Activated gamma-delta T cell (primary cell): ENCODE results near the gene UBAP1.
"Not testable (repeated sequence)": the region's sequence is repeated elsewhere in the genome, so short reads cannot be mapped to it uniquely, and the experiment has no call there.

Experiments used
- DNase-seq: peaks from one replicate; lab custom pipeline; 2025; lab: John Stamatoyannopoulos, UW

The UBAP1 gene

DNA sequence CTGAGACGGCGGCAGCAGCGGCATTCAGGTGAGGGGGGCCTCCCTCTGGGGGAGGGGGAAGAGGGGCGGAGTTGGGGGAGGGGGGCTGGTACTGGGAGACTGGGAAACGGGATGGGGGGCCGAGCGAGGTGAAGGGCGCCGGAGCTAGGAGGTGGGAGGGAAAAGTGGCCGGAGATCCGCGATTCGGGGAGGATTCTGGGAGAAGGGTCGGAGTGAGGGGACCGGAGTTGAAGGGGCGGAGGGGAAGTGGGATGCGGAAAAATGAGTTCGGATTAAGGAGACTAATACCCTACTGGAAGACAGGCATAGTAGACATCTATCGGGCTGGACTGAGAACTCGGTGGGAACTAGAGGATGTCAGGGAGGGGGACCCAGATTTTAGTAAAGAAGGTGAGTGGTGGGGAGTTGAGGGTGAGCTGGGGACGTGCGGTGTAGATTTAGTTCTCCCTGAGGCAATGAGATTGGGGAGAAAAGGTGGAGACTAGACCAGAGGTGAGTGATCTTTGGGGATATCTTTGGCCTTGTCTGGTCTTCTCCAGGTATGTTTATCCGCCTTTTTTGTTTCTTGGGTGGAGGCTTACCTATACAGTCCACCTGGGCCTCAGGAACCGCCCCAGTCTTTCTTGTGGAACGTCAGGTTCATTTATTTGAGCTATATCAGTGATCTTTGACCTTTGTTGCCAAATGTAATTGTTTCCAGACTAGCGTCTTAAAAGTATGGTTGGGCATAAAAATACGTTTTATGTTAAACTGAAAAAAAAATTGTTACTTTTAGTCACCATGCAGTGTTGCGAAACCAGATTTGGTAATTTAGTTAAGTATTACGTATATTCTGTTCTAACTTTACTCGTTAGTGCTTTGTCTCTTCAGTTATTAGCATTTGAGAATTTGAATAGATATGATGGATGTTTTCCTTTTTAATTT is 632 bp downstream of the UBAP1 start:
- no peak for DNase-seq

GRCh38 chr9:34185778-34186551 is 7.1 kb downstream of the UBAP1 start:
- no peak for DNase-seq

- DNase-seq: no peak
Measured at GRCh38 chr9:34187891-34188240, 9.0 kb downstream of the UBAP1 start.

GRCh38 chr9:34190996-34191892 is 12.4 kb downstream of the UBAP1 start:
- DNase-seq: no peak

GRCh38 chr9:34195143-34195542 is 16.3 kb downstream of the UBAP1 start:
- DNase-seq: no peak

- DNase-seq: not testable (repeated sequence)
Measured at GRCh38 chr9:34197286-34197685, 18.4 kb downstream of the UBAP1 start.

- no peak for DNase-seq
Measured at GRCh38 chr9:34197756-34198711, 19.2 kb downstream of the UBAP1 start.

DNA sequence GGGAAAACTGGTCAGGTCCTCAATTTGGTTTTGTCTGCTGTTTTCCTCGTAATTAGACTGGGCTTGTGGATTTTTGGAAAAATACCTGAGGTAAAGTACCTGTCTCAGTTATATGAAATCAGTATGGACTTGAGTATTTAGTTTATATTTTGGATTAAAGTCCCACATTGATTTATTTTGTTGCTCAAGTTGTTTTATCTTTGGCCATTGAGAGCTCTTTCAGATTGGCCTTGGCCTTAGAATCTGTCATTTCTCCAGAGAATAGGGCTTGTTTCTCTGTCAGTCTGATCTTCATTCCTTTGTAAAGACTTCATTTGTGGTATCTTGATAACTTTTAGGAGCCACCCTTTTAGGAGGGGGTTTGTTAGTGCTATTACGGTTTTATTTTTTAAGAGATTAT is 21.2 kb downstream of the UBAP1 start:
- DNase-seq: no peak

DNA sequence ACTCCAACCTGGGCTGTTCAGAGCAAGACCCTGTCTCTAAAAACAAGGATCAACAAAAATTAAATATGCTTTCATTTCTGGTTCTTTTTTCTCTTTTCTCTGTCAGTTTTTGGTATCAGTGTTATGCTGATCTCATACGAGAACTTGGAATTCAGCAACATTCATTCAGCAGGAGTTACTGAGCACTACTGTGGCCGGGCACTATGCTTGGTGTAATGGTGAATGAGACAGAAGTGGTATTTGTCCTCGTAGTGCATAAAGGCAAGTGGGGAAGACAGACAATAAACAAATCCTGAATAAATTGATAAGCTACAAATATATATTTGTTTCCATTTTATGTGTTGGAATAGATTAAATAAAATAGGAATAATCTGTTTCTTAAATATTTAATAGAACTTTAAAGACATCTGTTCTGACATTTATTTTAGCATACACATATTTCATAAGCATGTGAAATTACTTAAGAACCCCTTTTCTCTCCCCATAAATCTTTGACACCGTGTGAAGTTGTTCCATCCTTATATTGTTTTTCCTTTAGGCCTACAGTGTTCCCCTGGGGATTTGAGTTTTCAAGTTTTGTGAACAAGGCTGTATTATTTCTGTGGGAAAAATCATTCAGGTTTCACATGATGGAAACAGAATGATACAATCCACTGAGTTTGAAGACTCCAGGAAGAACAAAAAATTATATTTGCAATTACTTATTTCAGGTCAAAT is 24.6 kb downstream of the UBAP1 start:
- DNase-seq: no peak

- no peak for DNase-seq
Measured at GRCh38 chr9:34203992-34204635, 25.3 kb downstream of the UBAP1 start.

DNA sequence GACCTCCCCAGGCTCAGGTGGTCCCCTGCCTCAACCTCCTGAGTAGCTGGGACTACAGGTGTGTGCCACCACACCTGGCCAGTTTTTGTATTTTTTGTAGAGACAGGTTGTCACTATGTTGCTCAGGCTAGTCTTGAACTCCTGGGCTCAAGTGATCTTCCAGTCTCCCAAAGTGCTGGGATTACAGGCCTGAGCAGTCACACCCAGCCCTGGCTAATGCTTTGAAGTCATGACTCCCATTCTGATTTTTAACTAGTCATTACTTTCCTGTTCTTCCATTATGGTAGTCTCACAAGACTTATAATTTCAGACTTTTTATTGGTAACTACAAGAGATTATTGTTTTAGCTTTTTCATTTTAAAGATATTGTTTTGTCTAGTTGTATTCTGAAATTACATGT is 26.3 kb downstream of the UBAP1 start:
- no peak for DNase-seq

DNA sequence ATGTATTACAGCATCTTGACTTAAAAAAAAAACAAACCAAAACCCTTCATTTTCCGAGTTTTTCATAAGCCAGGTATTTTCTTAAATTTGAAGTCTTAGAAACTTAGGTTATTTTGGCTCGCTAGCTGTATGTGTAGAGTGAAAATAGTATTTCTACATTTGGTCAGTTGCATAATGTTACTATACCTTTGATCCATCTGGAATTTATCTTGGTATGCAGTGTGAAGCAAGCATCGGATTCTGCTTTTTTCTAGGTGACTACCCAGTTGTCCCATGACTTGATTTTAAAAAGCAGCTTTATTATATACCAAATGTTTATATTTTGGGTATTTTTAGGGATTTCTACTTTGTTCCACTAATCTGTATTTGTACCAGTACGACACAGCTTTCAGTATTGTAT is 27.7 kb downstream of the UBAP1 start:
- DNase-seq: no peak

DNA sequence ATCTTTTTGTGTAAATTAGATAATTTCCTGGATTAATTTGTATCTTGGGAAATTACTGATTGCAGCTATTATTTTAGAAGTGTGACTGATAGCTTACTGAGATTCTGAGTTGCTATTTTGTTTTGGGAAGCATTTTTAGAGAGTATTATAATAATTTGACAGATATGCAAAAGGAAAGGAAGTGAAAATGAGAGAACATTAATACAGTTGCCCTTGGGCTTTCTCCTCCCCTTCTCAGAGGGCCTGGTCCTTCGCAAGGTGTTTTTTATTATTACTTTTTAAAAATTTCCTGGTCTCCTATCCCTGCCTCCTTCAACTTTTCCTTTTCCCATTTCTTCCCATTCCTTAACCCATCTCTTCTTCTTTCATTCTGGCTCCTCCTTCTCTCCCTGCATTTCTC is 32.6 kb downstream of the UBAP1 start:
- DNase-seq: no peak

DNA sequence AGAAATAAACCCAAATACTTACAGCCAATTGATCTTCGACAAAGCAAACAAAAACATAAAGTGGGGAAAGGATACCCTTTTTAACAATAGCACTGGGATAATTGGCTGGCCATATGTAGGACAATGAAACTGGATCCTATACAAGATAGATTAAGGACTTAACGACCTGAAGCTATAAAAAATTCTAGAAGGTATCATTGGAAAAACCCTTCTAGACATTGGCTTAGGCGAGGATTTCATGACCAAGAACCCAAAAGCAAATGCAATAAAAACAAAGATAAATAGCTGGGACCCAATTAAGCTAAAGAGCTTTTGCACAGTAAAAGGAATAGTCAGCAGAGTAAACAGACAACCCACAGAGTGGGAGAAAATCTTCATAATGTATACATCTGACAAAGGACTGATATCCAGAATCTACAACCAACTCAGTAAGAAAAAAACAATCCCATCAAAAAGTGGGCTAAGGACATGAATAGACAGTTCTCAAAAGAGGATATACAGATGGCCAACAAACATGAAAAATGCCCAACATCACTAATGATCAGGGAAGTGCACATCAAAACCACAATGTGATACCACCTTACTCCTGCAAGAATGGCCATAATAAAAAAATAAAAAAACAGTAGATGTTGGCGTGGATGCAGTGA is 35.6 kb downstream of the UBAP1 start:
- DNase-seq: not testable (repeated sequence)

GRCh38 chr9:34216325-34216724 is 37.5 kb downstream of the UBAP1 start:
- no peak for DNase-seq

GRCh38 chr9:34217015-34217414 is 38.2 kb downstream of the UBAP1 start:
- not testable (repeated sequence) for DNase-seq

- no peak for DNase-seq
Measured at GRCh38 chr9:34218446-34218845, 39.6 kb downstream of the UBAP1 start.

DNA sequence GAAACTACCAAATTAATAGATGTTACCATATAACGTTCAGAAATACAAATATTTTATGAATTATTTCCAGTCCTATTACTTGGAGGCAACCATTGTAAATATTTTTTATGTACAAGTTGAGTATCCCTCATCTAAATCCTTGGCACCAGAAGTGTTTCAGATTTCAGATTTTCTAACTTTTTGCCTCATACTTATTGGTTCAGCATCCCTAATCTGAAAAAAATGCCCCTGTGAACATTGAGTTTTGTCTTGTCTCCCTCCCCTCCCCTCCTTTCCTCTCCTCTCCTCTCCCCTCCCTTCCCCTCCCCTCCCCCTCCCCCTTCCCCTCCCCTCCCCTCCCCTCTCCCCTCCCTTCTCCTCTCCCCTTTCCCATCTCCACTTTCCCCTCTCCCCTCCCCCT is 40.6 kb downstream of the UBAP1 start:
- no peak for DNase-seq

DNA sequence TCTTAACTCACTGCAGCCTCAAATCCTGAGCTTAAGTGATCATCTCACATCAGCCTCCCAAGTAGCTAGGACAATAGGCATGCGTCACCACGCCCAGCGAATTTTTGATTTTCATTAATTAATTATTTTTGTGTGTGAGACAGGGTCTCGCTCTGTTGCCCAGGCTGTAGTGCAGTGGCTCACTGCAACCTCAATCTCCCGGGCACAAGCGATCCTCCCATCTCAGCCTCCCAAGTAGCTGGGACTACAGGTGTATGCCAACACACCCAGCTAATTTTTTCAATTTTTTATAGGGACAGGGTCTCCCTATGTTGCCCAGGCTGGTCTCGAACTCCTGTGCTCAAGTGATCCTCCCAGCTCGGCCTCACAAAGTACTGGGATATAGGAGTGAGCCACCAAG is 41.4 kb downstream of the UBAP1 start:
- DNase-seq: no peak
